Measurements from ENCODE around the gene ZNF362. TPM values are rescaled to one million over a fixed set of nuclear protein-coding genes. Genes with fewer than 3 reads are reported as not detected.

ZNF362 gene
- total and polyA plus RNA-seq, 4 donors: 2.3 to 6.3 (median 5.4) TPM

DNA sequence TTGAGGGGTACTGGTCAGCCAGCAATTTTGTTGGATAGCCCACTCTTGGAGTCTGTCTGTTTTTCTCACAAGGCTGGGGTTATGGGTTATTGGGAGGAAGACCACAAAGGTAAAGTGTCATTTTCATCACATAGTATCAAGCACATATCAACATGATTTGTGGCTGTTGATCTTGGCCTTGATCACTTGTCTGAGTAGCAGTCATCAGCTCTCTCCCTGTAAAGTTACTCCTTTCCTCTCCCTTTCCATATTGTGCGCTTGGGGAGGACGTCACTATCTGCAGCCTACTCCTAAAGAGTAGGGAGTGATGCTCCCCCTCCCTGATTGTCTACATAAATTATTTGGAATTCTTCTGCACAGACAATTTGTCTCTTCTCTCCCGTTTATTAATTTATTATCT lies 1.8 kb upstream of the ZNF362 start:
- Histone ChIP-seq H3K4me1 (ENCODE audit: control insufficient read depth in 4 of 4, insufficient read depth in 4 of 4, low read length in 3 of 4) (peaks cover 8 to 26% (median 18%) of the 10 kb centered on the region in 4 donors), H3K27me3 (ENCODE audit: control insufficient read depth in 4 of 4, insufficient read depth in 4 of 4, low read length in 3 of 4) (no peaks in the 10 kb centered on the region), H3K36me3 (ENCODE audit: control insufficient read depth in 4 of 4, insufficient read depth in 3 of 4, low read depth in 1 of 4, low read length in 3 of 4) (no peaks in the 10 kb centered on the region), H3K4me3 (ENCODE audit: low read depth in 1 of 3, low read length in 3 of 3) (no peak overlapping the region), H3K9ac (ENCODE audit: low read depth in 1 of 2, low read length in 2 of 2) (no peak overlapping the region), H3K27ac (ENCODE audit: low read depth in 1 of 2, low read length in 2 of 2) (no peak overlapping the region), H3K9me3 (ENCODE audit: control insufficient read depth in 4 of 4, low read length in 3 of 4) (no peaks in the 10 kb centered on the region)
- DNase-seq (ENCODE audit: low spot score): no peak
- no peak for TF ChIP-seq RXRA (IDR thresholded peaks at IDR 0.05)
- TF ChIP-seq, protein P1, sequence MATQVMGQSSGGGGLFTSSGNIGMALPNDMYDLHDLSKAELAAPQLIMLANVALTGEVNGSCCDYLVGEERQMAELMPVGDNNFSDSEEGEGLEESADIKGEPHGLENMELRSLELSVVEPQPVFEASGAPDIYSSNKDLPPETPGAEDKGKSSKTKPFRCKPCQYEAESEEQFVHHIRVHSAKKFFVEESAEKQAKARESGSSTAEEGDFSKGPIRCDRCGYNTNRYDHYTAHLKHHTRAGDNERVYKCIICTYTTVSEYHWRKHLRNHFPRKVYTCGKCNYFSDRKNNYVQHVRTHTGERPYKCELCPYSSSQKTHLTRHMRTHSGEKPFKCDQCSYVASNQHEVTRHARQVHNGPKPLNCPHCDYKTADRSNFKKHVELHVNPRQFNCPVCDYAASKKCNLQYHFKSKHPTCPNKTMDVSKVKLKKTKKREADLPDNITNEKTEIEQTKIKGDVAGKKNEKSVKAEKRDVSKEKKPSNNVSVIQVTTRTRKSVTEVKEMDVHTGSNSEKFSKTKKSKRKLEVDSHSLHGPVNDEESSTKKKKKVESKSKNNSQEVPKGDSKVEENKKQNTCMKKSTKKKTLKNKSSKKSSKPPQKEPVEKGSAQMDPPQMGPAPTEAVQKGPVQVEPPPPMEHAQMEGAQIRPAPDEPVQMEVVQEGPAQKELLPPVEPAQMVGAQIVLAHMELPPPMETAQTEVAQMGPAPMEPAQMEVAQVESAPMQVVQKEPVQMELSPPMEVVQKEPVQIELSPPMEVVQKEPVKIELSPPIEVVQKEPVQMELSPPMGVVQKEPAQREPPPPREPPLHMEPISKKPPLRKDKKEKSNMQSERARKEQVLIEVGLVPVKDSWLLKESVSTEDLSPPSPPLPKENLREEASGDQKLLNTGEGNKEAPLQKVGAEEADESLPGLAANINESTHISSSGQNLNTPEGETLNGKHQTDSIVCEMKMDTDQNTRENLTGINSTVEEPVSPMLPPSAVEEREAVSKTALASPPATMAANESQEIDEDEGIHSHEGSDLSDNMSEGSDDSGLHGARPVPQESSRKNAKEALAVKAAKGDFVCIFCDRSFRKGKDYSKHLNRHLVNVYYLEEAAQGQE (IDR thresholded peaks at IDR 0.05): no peak
- no peak for TF ChIP-seq YY1 (IDR thresholded peaks at IDR 0.05)
- no peak for TF ChIP-seq RAD21 (IDR thresholded peaks at IDR 0.05)
- no peak for TF ChIP-seq HNF4G (IDR thresholded peaks at IDR 0.05)
- no peak for TF ChIP-seq JUND (IDR thresholded peaks at IDR 0.05)
- no peak for TF ChIP-seq TAF1 (conservative IDR thresholded peaks at IDR 0.05)
- TF ChIP-seq, protein P2, sequence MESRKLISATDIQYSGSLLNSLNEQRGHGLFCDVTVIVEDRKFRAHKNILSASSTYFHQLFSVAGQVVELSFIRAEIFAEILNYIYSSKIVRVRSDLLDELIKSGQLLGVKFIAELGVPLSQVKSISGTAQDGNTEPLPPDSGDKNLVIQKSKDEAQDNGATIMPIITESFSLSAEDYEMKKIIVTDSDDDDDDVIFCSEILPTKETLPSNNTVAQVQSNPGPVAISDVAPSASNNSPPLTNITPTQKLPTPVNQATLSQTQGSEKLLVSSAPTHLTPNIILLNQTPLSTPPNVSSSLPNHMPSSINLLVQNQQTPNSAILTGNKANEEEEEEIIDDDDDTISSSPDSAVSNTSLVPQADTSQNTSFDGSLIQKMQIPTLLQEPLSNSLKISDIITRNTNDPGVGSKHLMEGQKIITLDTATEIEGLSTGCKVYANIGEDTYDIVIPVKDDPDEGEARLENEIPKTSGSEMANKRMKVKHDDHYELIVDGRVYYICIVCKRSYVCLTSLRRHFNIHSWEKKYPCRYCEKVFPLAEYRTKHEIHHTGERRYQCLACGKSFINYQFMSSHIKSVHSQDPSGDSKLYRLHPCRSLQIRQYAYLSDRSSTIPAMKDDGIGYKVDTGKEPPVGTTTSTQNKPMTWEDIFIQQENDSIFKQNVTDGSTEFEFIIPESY (IDR thresholded peaks at IDR 0.05): no peak
- TF ChIP-seq, protein P3, sequence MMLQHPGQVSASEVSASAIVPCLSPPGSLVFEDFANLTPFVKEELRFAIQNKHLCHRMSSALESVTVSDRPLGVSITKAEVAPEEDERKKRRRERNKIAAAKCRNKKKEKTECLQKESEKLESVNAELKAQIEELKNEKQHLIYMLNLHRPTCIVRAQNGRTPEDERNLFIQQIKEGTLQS (IDR thresholded peaks at IDR 0.05): no peak
- TF ChIP-seq, protein P4, sequence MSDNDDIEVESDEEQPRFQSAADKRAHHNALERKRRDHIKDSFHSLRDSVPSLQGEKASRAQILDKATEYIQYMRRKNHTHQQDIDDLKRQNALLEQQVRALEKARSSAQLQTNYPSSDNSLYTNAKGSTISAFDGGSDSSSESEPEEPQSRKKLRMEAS (IDR thresholded peaks at IDR 0.05): no peak
- TF ChIP-seq HNF4A (conservative IDR thresholded peaks at IDR 0.05): no peak
- TF ChIP-seq EGR1 (IDR thresholded peaks at IDR 0.05; ENCODE audit: low read depth in 2 of 2): no peak
- no peak for TF ChIP-seq GABPA (IDR thresholded peaks at IDR 0.05 in 1 of 2, conservative IDR thresholded peaks at IDR 0.05 in 1 of 2)
- TF ChIP-seq NR2F2 (IDR thresholded peaks at IDR 0.05): no peak
- TF ChIP-seq SP1 (IDR thresholded peaks at IDR 0.05): no peak
- WGBS: 92% methylated on average over 3 of the region's 3 CpGs

DNA sequence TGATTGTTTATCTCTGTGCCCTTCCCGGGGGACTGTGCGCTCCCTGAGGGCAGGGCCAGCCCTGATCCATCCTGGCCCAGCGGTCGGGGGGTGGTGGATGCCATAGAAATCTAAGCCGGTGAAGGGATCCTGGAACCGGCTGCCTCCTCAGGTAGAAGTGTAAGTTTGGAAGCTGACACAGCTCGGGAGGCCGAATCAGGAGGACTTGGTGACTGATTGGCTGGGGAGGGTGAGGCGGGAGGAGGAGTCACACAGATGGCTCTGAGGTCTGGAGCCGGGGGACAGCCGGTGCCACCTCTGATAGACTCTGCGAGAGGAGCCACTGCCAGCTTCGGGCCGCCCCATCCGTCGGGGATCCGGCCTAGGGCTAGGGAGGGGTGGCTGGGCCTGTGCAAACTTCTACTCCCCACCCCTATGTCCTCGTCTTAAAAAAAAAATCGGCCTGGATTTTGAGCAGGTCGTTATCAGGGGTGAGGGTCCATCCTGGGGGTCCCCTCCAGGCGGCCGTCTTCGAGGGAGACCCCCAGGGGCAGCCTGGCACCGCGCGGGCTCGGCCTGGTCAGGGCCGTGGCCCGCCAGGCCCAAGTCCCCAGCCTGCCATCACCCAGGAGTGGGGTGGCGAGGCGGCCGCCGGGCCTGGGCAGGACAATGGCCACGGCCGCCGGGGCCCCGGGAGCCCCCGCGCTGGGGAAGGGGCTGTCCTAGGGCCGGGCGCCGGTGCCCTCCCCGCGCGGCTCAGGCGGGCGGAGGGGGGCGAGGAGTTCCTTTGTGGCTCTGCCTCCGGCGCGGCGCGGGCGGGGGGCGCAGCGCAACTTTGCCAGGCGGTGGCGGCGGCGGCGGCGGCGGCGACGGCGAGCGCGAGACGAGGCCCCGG lies 708 bp upstream of the ZNF362 start:
- no peaks in the 10 kb centered on the region for H3K27me3 ChIP-seq (ENCODE audit: control insufficient read depth in 4 of 4, insufficient read depth in 4 of 4, low read length in 3 of 4)
- H3K4me3 ChIP-seq (ENCODE audit: low read depth in 1 of 3, low read length in 3 of 3): peak overlapping the region in 2 of 3 donors; percentile 28 to 90
- peak overlapping the region; percentile 86 to 89 for H3K27ac ChIP-seq (ENCODE audit: low read depth in 1 of 2, low read length in 2 of 2)
- peak; percentile 51 for DNase-seq (ENCODE audit: low spot score)
- no peaks in the 10 kb centered on the region for H3K9me3 ChIP-seq (ENCODE audit: control insufficient read depth in 4 of 4, low read length in 3 of 4)
- WGBS: 4% methylated on average over 70 of the region's 70 CpGs
- peak overlapping the region in 1 of 2 donors; percentile 64 for H3K9ac ChIP-seq (ENCODE audit: low read depth in 1 of 2, low read length in 2 of 2)
- H3K4me1 ChIP-seq (ENCODE audit: control insufficient read depth in 4 of 4, insufficient read depth in 4 of 4, low read length in 3 of 4): peaks cover 8 to 29% (median 20%) of the 10 kb centered on the region in 4 donors
- no peaks in the 10 kb centered on the region for H3K36me3 ChIP-seq (ENCODE audit: control insufficient read depth in 4 of 4, insufficient read depth in 3 of 4, low read depth in 1 of 4, low read length in 3 of 4)
- TF ChIP-seq, protein P5, sequence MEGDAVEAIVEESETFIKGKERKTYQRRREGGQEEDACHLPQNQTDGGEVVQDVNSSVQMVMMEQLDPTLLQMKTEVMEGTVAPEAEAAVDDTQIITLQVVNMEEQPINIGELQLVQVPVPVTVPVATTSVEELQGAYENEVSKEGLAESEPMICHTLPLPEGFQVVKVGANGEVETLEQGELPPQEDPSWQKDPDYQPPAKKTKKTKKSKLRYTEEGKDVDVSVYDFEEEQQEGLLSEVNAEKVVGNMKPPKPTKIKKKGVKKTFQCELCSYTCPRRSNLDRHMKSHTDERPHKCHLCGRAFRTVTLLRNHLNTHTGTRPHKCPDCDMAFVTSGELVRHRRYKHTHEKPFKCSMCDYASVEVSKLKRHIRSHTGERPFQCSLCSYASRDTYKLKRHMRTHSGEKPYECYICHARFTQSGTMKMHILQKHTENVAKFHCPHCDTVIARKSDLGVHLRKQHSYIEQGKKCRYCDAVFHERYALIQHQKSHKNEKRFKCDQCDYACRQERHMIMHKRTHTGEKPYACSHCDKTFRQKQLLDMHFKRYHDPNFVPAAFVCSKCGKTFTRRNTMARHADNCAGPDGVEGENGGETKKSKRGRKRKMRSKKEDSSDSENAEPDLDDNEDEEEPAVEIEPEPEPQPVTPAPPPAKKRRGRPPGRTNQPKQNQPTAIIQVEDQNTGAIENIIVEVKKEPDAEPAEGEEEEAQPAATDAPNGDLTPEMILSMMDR (IDR thresholded peaks at IDR 0.05; ENCODE audit: low read depth, low read length, missing input control): no peak
- TF ChIP-seq RAD21 (IDR thresholded peaks at IDR 0.05) (peak in 1 of 2 donors; percentile 23), YY1 (IDR thresholded peaks at IDR 0.05) (peak; percentile 84), SP1 (IDR thresholded peaks at IDR 0.05) (peak; percentile 39), EGR1 (IDR thresholded peaks at IDR 0.05; ENCODE audit: low read depth in 2 of 2) (no peak), TAF1 (conservative IDR thresholded peaks at IDR 0.05) (peak; percentile 67), FOXA1 (IDR thresholded peaks at IDR 0.05) (no peak), RXRA (IDR thresholded peaks at IDR 0.05) (no peak)
- TF ChIP-seq, protein P2 (IDR thresholded peaks at IDR 0.05): no peak

Measured in liver (tissue), 9 donors.